HFF-Myc (cell line): ENCODE measurements around the gene TBC1D25.

Source experiments
- DNase-seq: peaks from one replicate; pipeline ENCODE4 v3.0.0-alpha.2; 2011; ENCODE audit warnings: low read depth; ENCODE audit errors: extremely low read depth
- H3K4me3 ChIP-seq: replicated peaks from 2 replicates; pipeline ENCODE4 v1.5.1; 2011; ENCODE audit warnings: low read depth, mild to moderate bottlenecking, control low read depth, low read length
- CTCF ChIP-seq: IDR thresholded peaks from 2 replicates; pipeline ENCODE4 v1.5.1; 2012; ENCODE audit warnings: mild to moderate bottlenecking, low read depth, low read length, control low read depth; ENCODE audit errors: missing control alignments

The TBC1D25 gene

DNA sequence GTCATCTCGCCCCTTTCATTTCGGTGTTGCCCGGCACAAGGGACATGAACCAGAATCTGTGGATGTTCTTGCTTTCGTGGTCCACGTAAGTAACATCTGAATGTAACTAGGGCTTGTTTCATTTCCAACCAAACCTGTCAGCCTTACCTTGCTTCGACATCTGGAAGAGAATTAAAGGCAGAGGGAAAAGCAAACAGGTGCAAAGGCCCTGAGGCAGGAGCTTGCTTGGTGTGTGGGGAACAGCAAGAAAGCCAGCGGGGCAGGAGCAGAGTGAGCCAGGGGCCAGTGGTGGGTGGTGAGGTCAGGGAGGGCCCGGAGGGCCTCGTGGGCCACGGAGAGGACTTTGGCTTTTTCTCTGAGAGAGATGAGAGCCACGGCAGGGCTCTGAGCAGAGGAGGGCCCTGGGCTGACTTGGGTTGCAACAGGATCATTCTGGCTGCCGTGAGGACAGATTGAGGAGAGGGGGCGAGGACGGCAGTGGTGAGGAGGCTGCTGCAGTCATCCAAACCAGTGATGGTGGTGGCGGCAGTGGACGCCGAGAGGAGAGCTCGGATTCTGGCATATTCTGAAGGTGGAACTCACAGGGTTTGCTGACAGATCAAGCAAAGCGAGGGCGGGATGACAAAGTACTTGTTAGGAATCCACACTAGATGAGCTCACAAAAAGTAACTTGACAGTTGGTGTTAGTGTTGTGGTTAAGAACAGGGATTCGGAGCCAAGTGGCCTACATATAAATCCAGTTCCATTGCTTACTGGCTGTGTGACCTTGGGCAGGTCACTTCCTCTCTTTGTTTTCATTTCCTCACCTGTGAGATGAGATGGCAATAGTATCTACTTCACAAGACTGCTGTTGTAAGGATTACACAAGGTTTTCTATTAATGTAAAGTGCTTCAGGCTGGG is 50.9 kb downstream of the TBC1D25 start:
- H3K4me3 ChIP-seq = no peak overlapping the region
- no peak for DNase-seq
- TF ChIP-seq CTCF = no peak

GRCh38 chrX:48591255-48591791 is 51.8 kb downstream of the TBC1D25 start:
- H3K4me3 ChIP-seq = no peak overlapping the region
- DNase-seq = peak; percentile 38
- TF ChIP-seq CTCF = no peak

DNA sequence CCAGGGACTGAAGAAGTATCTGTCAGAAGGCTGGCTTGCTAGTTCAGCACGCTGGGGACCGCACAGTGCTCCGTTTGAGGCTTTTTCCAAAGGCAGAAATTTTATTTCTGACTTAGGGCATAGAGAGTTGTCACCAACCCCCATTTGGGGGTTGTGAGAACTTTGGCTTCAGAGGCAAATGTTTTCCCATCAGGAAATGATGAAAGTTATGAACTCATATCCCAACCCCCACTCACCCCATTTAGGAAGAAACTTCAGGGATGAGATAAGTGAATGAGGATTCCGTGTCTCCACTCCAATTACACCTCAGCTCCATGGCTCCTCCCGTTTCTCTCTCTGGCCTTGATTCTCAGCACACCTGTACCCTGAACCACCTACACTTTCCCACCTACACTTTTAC is 53.5 kb downstream of the TBC1D25 start:
- DNase-seq = no peak
- TF ChIP-seq CTCF = no peak
- H3K4me3 ChIP-seq = no peak overlapping the region

GRCh38 chrX:48595929-48596328 is 56.4 kb downstream of the TBC1D25 start:
- no peak for TF ChIP-seq CTCF
- DNase-seq = no peak

GRCh38 chrX:48597353-48598264 is 58.1 kb downstream of the TBC1D25 start, which contains the start of gene WDR13:
Gene WDR13, plus strand, starts transcription at chrX:48597492. Its CDS starts 505 bp downstream, at chrX:48597997.
- TF ChIP-seq CTCF = no peak
- peak; percentile 71 for DNase-seq
- H3K4me3 ChIP-seq = peak within 1 kb of the TSS; percentile 62

More at GRCh38 chrX:48595929-48596328, 56.4 kb downstream of the TBC1D25 start:
- no peak overlapping the region for H3K4me3 ChIP-seq

- DNase-seq = no peak
- peak overlapping the region; percentile 62 for H3K4me3 ChIP-seq
- TF ChIP-seq CTCF = no peak
Observed at GRCh38 chrX:48598614-48599013, 59.1 kb downstream of the TBC1D25 start.
